SW 1271 (cell line): ENCODE measurements around the gene PLEKHA5.
A peak's percentile ranks its signal among the peaks of the same experiment; 100 is the strongest.

Experiments used
- DNase-seq, 2 experiments: peaks; one replicate each; lab custom pipeline; 2025; lab: John Stamatoyannopoulos, UW

The PLEKHA5 gene

GRCh38 chr12:19128485-19128884 lies 1.0 kb upstream of the PLEKHA5 start:
- DNase-seq, result no peak

- DNase-seq, result peak in 1 of 2 experiments; percentile 70
Observed at GRCh38 chr12:19129122-19129485, 429 bp upstream of the PLEKHA5 start.

GRCh38 chr12:19130224-19131024 lies 891 bp downstream of the PLEKHA5 start:
- no peak for DNase-seq

DNA sequence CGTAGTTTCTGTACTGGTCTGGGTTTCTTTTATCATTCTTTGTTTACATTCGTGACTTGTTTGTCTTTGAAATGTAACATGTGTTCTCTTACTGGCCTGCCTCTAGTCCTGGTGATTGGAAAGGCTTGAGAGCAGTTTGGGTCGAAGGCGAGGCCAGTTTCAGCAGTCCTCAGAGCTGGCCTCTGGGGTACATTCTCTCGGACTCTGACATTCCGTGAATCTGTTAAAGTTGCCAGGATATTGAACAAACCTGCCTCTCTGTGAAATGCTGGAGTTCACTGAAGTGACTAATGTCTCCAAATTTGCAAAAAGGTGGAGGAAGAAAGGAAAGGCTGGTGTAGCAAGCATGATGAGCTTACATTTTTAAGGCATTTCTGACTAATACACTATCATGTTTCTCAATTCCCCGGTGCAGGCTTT lies 1.5 kb downstream of the PLEKHA5 start:
- DNase-seq, result peak in 1 of 2 experiments; percentile 37

DNA sequence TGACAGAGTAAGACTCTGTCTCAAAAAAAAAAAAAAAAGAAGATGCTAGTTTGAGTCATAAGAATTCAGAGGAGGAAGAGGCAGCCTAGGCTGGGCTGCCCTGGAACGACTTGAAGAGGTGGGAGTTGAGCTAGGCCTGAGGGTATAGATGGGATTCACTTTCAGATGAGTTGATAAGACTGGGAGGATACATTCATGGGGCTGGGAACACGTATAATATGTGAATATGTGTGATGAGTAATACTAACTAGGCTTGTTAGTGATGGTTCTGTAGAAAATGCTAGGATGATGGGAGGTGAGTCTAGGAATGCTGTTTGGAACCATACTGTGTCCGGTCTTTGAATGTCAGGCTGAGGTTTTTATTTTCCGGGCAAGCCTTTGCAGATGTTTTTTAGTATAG lies 9.0 kb downstream of the PLEKHA5 start:
- no peak for DNase-seq

DNA sequence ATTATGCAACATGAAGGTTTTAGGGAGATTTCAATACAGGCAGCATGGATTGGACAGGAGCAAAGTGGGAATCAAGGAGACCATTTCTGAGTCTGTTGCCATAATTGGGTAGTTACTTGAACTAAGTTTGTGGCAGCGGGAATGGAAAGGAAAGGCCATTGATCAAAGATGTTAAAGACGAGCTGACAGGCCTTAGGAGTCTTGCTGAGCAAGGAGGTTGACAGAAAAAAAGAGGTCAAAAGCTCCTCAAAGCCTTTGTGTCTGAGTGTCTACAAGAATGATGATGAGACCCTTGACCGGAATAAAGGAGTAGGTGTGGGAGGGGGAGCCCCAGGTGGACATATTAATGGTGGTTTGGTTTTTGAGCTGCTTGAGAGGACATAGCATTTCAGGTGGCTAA lies 9.4 kb downstream of the PLEKHA5 start:
- DNase-seq, result no peak

GRCh38 chr12:19139615-19140194 lies 10.2 kb downstream of the PLEKHA5 start:
- no peak for DNase-seq

GRCh38 chr12:19140381-19141236 lies 11.1 kb downstream of the PLEKHA5 start:
- DNase-seq, result no peak

DNA sequence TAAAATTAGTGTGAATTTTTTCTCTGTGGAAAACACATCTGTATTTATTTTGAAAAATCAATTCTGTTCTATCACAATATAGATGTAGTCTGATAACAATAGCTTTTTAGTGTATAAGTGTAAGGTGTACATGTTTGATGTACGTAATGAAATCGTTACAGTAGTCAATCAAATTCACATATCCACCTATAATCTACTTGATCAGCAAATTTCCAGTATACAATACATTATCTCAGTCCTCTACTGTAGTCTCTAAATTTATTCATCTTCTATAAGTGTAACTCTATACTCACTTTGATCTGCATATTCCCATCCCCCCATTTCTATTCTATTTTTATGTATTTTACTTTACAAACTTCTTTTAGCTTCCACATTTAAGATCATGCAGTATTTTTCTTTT lies 13.0 kb downstream of the PLEKHA5 start:
- DNase-seq, result no peak

- DNase-seq, result no peak
Observed at GRCh38 chr12:19144287-19144686, 14.8 kb downstream of the PLEKHA5 start.

DNA sequence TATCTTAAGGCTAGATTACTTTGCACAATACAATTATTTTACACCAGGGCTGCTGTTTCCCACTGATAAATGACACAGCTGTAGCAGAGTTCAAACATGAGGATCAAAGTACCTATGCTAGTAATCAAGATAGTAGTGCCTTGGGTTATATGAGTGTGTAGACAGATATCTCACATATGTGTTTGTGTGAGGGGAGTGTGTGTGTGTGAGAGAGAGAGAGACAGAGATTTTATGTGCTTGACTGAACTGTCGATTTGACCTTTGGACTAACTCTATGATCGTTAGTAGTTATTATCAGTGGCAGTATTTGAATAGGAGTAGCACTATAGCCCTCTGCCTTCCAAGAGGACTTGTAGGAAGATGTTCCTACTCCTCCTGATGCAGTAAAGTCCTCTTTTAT lies 15.5 kb downstream of the PLEKHA5 start:
- DNase-seq, result no peak

- no peak for DNase-seq
Observed at GRCh38 chr12:19148860-19149259, 19.3 kb downstream of the PLEKHA5 start.

DNA sequence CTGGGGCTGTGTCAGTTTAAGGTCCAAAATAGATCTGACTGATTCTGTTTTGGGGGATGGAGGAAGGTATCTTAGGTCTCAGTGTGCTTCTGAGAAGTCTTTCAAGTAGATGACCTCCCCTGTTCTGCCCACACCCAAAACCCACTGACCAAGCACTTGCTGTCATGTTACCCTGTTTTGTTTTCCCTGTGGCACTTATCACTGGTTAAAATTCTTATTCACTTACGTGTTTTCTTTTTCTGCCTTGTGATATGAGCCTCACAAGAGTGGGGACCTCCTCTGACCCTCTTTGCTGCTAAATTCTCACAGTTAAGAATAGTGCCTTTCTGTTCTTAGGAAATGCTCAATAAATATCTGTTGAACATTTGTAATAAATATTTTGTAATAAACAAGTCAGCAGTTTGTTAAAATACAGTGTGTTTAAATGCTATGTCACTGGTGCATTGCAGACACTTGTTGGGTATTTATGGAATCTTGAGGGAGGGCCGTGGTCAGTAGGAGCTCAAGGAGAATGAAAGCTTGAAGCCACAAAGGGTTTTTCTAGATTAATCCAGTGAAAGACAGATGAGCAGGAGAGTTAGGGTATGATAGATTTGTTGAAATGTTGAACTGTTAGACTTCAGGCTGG lies 20.9 kb downstream of the PLEKHA5 start:
- DNase-seq, result no peak

DNA sequence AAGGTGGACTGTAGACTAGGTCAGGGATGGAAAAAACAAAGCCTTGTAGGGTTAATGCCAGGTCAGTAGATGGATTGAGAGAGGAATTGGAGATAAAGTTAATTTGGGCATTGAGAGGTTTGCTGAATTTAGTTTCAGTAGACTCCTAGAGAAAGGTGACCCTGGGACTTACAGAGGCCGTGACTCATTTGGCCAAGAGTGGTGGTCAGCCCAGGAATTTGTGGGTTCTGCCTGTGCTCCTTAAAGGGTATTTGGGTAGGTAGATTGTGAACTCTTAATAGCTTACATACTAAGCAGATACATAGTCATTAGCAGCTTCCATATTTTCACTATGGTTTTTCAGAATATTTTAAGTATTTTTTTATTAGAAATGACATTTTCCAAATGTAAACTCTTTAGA lies 21.8 kb downstream of the PLEKHA5 start:
- DNase-seq, result no peak

GRCh38 chr12:19153396-19153795 lies 23.9 kb downstream of the PLEKHA5 start:
- no peak for DNase-seq

DNA sequence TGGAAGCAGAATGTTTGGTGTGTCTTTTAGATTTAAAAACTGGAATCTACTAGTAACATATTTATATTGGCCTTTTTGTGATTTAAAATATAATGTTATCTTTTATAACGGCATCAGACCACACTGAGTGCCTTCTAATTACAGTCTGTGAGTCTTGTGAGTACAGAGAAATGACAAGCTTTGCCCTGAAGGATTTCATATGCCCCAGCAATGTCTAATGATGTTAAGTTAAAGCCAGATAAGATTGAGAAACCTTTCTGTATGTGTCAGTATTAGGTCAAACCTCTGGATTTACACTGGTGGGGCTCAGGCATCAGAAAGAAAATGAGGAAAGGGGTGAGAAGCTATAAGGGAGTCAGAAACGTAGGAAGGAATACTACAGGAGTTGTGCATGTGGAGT lies 25.2 kb downstream of the PLEKHA5 start:
- DNase-seq, result no peak

GRCh38 chr12:19155981-19156734 lies 26.6 kb downstream of the PLEKHA5 start:
- DNase-seq, result no peak

DNA sequence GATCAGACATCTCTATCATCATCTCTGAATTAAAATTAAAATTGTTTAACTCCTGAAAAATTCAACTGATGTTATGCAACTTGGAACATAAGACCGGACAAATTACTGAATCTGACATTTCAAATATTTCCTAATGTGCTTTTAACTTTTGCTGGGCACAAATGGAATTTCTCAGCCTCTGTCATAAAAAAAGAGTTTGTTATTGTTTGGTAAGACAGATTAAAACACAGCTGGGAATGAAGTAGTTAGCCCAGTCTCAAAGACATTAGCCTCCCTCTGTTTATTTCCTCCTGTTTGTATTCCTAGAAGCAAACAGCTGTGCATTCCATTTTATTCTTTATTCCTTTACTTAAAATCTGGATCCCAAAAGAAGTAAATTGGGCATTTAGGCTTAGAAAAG lies 29.4 kb downstream of the PLEKHA5 start:
- no peak for DNase-seq

- DNase-seq, result no peak
Observed at GRCh38 chr12:19161216-19161615, 31.7 kb downstream of the PLEKHA5 start.

DNA sequence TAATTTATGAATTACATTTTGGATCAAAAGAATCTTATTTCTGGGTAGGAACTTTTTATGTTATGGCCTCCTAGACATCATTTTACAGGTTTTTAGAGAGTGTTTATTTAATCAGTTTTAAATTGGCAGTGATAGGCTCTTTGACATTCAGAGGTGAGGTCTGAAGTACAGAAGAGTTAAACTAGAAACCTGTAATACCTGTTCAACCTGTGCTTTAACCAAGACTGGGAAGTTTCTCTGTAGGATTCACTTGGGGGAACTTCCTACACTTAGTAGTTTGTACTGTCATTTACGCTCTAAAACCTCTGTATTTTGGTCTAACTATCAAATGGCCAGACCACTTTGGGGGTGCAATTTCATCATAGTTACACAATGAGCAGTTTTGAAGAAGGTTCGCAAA lies 35.9 kb downstream of the PLEKHA5 start:
- DNase-seq, result no peak

- DNase-seq, result no peak
Observed at GRCh38 chr12:19166387-19166786, 36.9 kb downstream of the PLEKHA5 start.

DNA sequence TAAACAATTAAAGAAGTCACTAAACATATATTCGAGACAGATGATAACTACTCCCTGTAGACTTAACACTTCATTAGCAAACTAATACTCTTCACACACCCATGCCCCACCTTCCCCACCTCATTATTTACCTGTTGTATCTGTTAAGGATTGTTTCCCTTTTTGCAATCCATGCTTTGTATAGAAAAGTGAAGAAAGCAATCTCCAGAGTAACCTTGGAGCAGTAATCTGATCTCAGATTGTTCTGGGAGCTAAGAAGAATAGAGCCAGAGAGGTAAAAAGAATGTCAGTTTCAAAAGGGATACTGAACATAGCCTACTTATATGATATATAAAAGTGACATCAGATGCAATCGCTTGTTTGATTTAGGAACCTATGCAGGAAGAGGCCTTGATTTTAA lies 37.4 kb downstream of the PLEKHA5 start:
- DNase-seq, result no peak
